C4-2B (cell line): ENCODE results near the gene FIG4.
"Not testable (repeated sequence)": the region's sequence is repeated elsewhere in the genome, so short reads cannot be mapped to it uniquely, and the experiment has no call there.

Experiments used
- H3K27ac ChIP-seq: fragments of 450-650 bp; 2 replicates; pipeline ENCODE4 v1.5.1; 2017
- ZFX ChIP-seq: fragments of 450-650 bp; IDR thresholded peaks from 2 replicates; pipeline ENCODE4 v1.6.1; 2017
- TF ChIP-seq, protein P1 (sequence below): fragments of 450-650 bp; conservative IDR thresholded peaks from 2 replicates; pipeline ENCODE4 v1.5.1; 2017; ENCODE audit warnings: mild to moderate bottlenecking

FIG4 gene

DNA sequence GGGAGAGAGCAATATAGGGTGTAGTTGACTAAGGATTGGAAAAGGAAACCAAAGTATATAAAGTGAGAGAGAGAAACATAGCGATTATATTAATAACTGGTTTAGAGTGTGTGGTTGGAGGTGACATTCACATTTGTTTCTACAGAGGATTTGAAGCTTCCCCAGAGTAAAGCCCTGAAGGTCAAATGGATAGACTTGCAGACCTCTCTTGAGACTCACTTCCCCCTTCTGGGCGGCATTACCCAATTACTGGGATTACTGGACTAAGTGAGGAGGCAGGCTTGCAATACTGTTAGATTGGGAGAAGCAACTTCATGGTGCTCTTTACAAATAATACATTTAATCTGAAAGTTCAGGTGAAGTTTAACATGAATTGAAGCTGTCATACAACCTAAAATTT, 10.7 kb downstream of the FIG4 start:
- H3K27ac ChIP-seq: no peak overlapping the region
- no peak for TF ChIP-seq ZFX
- TF ChIP-seq, protein P1, sequence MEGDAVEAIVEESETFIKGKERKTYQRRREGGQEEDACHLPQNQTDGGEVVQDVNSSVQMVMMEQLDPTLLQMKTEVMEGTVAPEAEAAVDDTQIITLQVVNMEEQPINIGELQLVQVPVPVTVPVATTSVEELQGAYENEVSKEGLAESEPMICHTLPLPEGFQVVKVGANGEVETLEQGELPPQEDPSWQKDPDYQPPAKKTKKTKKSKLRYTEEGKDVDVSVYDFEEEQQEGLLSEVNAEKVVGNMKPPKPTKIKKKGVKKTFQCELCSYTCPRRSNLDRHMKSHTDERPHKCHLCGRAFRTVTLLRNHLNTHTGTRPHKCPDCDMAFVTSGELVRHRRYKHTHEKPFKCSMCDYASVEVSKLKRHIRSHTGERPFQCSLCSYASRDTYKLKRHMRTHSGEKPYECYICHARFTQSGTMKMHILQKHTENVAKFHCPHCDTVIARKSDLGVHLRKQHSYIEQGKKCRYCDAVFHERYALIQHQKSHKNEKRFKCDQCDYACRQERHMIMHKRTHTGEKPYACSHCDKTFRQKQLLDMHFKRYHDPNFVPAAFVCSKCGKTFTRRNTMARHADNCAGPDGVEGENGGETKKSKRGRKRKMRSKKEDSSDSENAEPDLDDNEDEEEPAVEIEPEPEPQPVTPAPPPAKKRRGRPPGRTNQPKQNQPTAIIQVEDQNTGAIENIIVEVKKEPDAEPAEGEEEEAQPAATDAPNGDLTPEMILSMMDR: no peak

- TF ChIP-seq, protein P1: no peak
- no peak for TF ChIP-seq ZFX
- H3K27ac ChIP-seq: no peak overlapping the region
Observed at GRCh38 chr6:109702791-109703190, 11.7 kb downstream of the FIG4 start.

GRCh38 chr6:109705258-109705657, 14.2 kb downstream of the FIG4 start:
- no peak overlapping the region for H3K27ac ChIP-seq
- TF ChIP-seq ZFX: no peak
- TF ChIP-seq, protein P1: peak; percentile 97

GRCh38 chr6:109706513-109706912, 15.4 kb downstream of the FIG4 start:
- TF ChIP-seq ZFX: no peak
- TF ChIP-seq, protein P1: no peak
- no peak overlapping the region for H3K27ac ChIP-seq

DNA sequence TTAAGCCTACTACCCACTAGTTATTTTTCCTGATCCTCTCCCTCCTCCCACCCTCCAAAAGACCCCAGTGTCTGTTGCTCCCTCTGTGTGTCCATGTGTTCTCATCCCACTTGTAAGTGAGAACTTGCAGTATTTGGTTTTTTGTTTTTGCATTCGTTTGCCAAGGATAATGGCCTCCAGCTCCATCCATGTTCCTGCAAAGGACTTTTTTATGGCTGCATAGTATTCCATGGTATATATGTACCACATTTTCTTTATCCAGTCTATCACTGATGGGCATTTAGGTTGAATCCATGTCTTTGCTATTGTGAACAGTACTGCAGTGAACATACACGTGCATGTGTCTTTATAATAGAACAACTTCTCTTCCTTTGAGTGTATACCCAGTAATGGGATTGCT, 17.0 kb downstream of the FIG4 start:
- H3K27ac ChIP-seq: not testable (repeated sequence)

DNA sequence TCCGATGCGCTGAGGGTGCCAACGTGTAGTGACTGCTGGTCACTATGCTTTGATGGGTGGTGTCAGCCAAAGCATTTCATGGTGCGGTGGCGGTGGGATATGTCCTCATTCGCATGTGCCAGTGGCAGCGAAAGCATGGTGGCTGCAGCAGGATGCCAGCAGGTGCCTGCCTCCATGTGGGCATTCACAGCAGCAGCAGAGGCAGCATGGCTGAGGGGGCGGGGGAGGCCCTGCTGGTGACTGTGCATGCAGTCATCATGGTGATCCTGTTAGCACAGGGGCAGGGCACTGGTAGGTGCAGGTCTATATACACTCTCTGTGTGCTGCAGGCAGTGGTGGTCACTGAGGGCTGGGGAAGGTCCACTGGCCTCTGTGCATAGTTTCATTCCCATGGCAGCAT, 22.0 kb downstream of the FIG4 start:
- H3K27ac ChIP-seq: no peak overlapping the region
- TF ChIP-seq, protein P1: no peak
- TF ChIP-seq ZFX: no peak

DNA sequence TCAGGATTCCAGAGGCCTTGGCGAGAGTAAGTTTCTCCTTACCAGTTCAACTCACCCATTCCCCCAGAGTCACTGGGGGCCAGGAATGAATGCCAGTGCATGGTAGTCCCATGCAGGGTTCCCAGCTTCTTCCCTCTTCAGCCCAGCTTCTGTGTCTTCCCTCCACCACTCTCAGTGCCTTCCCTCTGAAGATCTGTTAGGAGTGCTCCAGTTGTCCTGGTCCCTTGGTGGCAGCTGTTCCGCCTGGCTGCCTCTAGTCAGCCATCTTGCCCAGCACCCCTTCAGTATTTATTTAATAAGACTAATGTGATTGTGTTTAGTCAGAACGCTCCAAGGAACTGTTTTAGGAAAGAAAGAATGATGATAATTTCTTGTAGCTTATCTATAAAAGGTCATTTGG, 23.1 kb downstream of the FIG4 start:
- no peak overlapping the region for H3K27ac ChIP-seq
- no peak for TF ChIP-seq ZFX
- TF ChIP-seq, protein P1: no peak

- H3K27ac ChIP-seq: no peak overlapping the region
- TF ChIP-seq, protein P1: no peak
Observed at GRCh38 chr6:109714611-109715010, 23.5 kb downstream of the FIG4 start.
